ENCODE data around the gene NEGR1. TPM values are rescaled to one million over a fixed set of nuclear protein-coding genes. Genes with fewer than 3 reads are reported as not detected.
"Not testable (repeated sequence)": the region's sequence is repeated elsewhere in the genome, so short reads cannot be mapped to it uniquely, and the experiment has no call there.

NEGR1 gene
- total RNA-seq, 4 donors from 2014 or later, result 33.3 to 73.0 (median 54.1) TPM

DNA sequence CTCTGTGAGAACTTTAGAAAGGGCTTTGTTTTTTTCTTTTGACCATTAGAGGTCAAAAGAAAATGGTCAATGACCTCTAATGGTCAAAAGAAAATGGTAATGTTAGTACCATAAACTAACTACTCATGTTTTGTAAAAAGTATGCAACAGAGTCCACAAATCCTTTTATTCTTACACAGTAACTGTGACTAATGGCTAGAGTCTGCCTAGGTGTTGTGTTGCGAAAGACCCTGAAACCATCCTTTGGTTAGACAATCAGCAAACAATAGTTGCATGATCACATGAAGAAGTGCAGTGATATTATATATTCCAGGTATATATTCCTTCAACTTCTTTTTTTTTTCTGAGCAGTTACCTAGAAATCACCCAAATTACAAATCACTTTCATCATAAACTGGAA lies 40.9 kb downstream of the NEGR1 start:
- WGBS, 2 donors (ENCODE audit: low coverage in 1 of 2), result 80 to 100% methylated on average over 1 of the region's 1 CpG
- Histone ChIP-seq H3K27me3 (no peaks in the 10 kb centered on the region), H3K27ac (no peak overlapping the region), H3K36me3 (no peaks in the 10 kb centered on the region), H3K9me3 (no peaks in the 10 kb centered on the region), H3K4me1 (no peaks in the 10 kb centered on the region), H3K4me3 (no peak overlapping the region)
- TF ChIP-seq POLR2A (IDR thresholded peaks at IDR 0.05) (no peak), POLR2AphosphoS5 (IDR thresholded peaks at IDR 0.05) (no peak), EP300 (IDR thresholded peaks at IDR 0.05) (no peak)
- TF ChIP-seq, protein P1, sequence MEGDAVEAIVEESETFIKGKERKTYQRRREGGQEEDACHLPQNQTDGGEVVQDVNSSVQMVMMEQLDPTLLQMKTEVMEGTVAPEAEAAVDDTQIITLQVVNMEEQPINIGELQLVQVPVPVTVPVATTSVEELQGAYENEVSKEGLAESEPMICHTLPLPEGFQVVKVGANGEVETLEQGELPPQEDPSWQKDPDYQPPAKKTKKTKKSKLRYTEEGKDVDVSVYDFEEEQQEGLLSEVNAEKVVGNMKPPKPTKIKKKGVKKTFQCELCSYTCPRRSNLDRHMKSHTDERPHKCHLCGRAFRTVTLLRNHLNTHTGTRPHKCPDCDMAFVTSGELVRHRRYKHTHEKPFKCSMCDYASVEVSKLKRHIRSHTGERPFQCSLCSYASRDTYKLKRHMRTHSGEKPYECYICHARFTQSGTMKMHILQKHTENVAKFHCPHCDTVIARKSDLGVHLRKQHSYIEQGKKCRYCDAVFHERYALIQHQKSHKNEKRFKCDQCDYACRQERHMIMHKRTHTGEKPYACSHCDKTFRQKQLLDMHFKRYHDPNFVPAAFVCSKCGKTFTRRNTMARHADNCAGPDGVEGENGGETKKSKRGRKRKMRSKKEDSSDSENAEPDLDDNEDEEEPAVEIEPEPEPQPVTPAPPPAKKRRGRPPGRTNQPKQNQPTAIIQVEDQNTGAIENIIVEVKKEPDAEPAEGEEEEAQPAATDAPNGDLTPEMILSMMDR (IDR thresholded peaks at IDR 0.05), result no peak
- no peak for ATAC-seq

DNA sequence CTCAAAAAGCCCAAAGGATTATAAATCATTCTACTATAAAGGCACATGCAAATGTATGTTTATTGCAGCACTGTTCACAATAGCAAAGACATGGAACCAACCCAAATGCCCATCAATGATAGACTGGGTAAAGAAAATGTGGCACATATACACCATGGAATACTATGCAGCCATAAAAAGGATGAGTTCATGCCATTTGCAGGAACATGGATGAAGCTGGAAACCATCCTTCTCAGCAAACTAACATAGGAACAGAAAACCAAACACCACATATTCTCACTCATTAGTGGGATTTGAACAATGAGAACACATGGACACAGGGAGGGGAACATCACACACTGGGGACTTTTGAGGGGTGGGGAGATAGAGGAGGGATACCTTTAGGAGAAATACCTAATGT lies 46.4 kb downstream of the NEGR1 start:
- peaks cover 0 to 11% (median 0%) of the 10 kb centered on the region in 3 donors for H3K4me1 ChIP-seq
- ATAC-seq, H3K27ac ChIP-seq, H3K9me3 ChIP-seq, H3K36me3 ChIP-seq, H3K4me3 ChIP-seq, H3K27me3 ChIP-seq: not testable (repeated sequence)

DNA sequence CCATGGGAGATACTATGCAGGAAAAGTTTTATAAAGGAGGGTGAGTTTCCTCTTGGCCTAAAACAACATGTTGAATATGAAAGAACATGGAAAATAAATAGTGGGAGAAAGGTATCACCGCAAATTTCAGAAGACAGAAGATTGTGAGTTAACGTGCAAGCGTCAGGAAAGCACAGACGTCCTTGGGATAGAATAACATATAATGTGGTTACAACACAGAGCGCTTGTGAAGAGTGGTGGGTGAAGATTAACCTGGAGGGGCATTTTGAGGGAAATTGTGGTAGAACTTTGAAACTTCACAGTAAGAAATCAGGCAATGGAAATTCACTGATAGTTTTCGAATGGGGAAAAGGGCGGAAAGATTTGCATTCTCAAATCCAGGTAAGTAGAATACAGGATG lies 47.3 kb downstream of the NEGR1 start:
- Histone ChIP-seq H3K9me3 (no peaks in the 10 kb centered on the region), H3K4me1 (peaks cover 0 to 20% (median 2%) of the 10 kb centered on the region in 3 donors), H3K4me3 (no peak overlapping the region), H3K27ac (no peak overlapping the region), H3K36me3 (no peaks in the 10 kb centered on the region), H3K27me3 (no peaks in the 10 kb centered on the region)
- no peak for TF ChIP-seq POLR2A (IDR thresholded peaks at IDR 0.05)
- TF ChIP-seq, protein P1 (IDR thresholded peaks at IDR 0.05), result no peak
- no peak for TF ChIP-seq POLR2AphosphoS5 (IDR thresholded peaks at IDR 0.05)
- no peak for TF ChIP-seq EP300 (IDR thresholded peaks at IDR 0.05)
- no peak for ATAC-seq
- 89 to 92% methylated on average over 7 of the region's 7 CpGs for WGBS, 2 donors (ENCODE audit: low coverage in 1 of 2)

DNA sequence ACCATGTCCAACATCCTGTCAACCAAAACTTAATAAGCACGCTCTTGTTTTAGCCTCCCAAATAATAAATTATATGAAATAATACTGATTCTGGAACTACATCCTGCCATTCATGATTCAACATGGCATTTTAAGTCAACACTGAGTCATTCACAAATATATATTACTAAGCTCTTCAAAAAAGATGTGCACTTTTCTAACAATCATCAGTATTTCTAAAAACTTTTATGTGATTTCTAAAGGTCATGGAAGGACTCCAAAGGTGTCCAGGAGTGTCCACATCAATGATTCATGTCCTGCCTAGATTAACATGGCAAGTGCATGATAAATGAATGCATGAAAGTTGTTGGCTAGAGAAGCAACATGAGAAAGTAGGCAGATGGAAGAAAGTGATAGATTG lies 51.6 kb downstream of the NEGR1 start:
- Histone ChIP-seq H3K4me3 (no peak overlapping the region), H3K27ac (no peak overlapping the region), H3K9me3 (no peaks in the 10 kb centered on the region), H3K27me3 (no peaks in the 10 kb centered on the region), H3K4me1 (peaks cover 0 to 47% (median 15%) of the 10 kb centered on the region in 3 donors), H3K36me3 (no peaks in the 10 kb centered on the region)
- no peak for ATAC-seq
- TF ChIP-seq EP300 (IDR thresholded peaks at IDR 0.05) (no peak), POLR2AphosphoS5 (IDR thresholded peaks at IDR 0.05) (peak; percentile 49)
- WGBS, 2 donors (ENCODE audit: low coverage in 1 of 2), result 37 to 44% methylated on average over 1 of the region's 1 CpG

DNA sequence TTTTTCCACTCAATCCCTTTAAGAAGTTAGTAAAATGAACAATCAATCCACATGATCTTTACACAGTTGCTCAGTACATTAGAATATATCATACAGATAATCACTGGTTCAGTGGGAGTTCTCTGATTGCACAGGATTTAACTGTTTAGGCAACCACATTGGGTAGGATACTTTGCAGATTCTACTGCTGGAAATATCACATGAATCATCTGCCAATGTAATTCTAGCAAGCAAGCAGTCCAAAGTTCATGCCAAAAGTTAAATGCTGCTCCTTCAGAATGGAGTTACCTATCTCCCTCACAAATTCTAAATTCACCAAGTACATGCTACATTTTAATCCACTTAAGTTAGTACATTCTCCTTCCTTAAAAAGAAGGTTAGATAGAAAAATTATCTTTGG lies 52.4 kb downstream of the NEGR1 start:
- no peaks in the 10 kb centered on the region for H3K9me3 ChIP-seq
- ATAC-seq, result no peak
- no peak overlapping the region for H3K4me3 ChIP-seq
- TF ChIP-seq POLR2AphosphoS5 (IDR thresholded peaks at IDR 0.05) (no peak), POLR2A (IDR thresholded peaks at IDR 0.05) (no peak), EP300 (IDR thresholded peaks at IDR 0.05) (no peak)
- TF ChIP-seq, protein P1 (IDR thresholded peaks at IDR 0.05), result no peak
- no peaks in the 10 kb centered on the region for H3K36me3 ChIP-seq
- H3K27ac ChIP-seq, result no peak overlapping the region
- H3K27me3 ChIP-seq, result no peaks in the 10 kb centered on the region
- H3K4me1 ChIP-seq, result peaks cover 0 to 47% (median 15%) of the 10 kb centered on the region in 3 donors

DNA sequence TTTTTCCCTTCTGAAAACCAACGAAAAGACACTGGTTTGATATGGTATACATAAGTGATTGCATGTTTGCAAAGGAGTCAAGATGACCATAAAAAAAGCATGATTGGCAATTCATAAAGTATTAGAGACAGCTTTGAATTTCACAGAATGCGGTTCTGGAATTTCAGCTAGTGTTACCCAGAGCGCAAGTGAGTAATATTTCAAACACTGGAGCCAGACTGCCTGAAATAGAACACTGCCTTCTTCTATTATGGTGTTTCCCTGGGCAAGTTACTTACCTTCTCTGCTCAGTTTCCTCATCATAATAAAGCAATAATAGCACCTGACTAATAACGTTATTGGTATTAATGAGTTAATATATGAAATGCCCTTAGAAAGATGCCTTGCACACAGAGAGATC lies 54.7 kb downstream of the NEGR1 start:
- Histone ChIP-seq H3K4me1 (peaks cover 0 to 44% (median 15%) of the 10 kb centered on the region in 3 donors), H3K27me3 (no peaks in the 10 kb centered on the region), H3K9me3 (no peaks in the 10 kb centered on the region), H3K27ac (peak overlapping the region; percentile 78 to 84 (median 80)), H3K4me3 (peak overlapping the region; percentile 27 to 34), H3K36me3 (no peaks in the 10 kb centered on the region)
- 28 to 48% methylated on average over 4 of the region's 4 CpGs for WGBS, 2 donors (ENCODE audit: low coverage in 1 of 2)
- ATAC-seq, result peak; percentile 55
- no peak for TF ChIP-seq EP300 (IDR thresholded peaks at IDR 0.05)
- TF ChIP-seq, protein P1 (IDR thresholded peaks at IDR 0.05), result peak in 1 of 4 experiments; percentile 4

Data from gastroesophageal sphincter (tissue), 4 donors.